Prostate gland (tissue), 2 donors: Measurements from ENCODE around the gene KRTAP10-3. TPM values are rescaled to one million over a fixed set of nuclear protein-coding genes. Genes with fewer than 3 reads are reported as not detected.

ENCODE experiments used
- DNase-seq: peaks from one replicate; pipeline ENCODE4 v3.0.0-alpha.2; 2019; ENCODE audit warnings: low spot score
- H3K27ac ChIP-seq, 2 donors: fragments of 200-600 bp; sonication (generic); 2 replicates each; pipeline ENCODE4 v1.5.1; 2017 to 2019
- H3K27me3 ChIP-seq: fragments of 200-600 bp; sonication (generic); replicated peaks from 2 replicates; pipeline ENCODE4 v1.5.1; 2019; ENCODE audit not compliant: insufficient read depth
- H3K36me3 ChIP-seq, 2 donors: fragments of 200-600 bp; sonication (generic); 1 replicate in 1 of 2; 2 replicates in 1 of 2; pipeline versions ENCODE4 v1.5.1 to v1.8.1; 2017 to 2019
- H3K4me1 ChIP-seq: fragments of 200-600 bp; sonication (generic); replicated peaks from 2 replicates; pipeline ENCODE4 v1.5.1; 2019
- H3K4me3 ChIP-seq, 2 donors: fragments of 200-600 bp; sonication (generic); 2 replicates each; pipeline ENCODE4 v1.5.1; 2017 to 2019
- H3K9me3 ChIP-seq: fragments of 200-600 bp; sonication (generic); 2 replicates; pipeline ENCODE4 v1.5.1; 2017
- CTCF ChIP-seq, 4 experiments: fragments of 200-600 bp in 2 of 4; fragments of 450-650 bp in 2 of 4; sonication (generic) in 2 of 4; IDR thresholded peaks; 1 replicate in 3 of 4; 2 replicates in 1 of 4; pipeline ENCODE4 v1.5.1; 2016 to 2019; ENCODE audit warnings: antibody characterized with exemption in 4 of 4, mild to moderate bottlenecking in 2 of 4, moderate library complexity in 2 of 4
- POLR2A ChIP-seq: fragments of 450-650 bp; IDR thresholded peaks from one replicate; pipeline ENCODE4 v1.6.1; 2016; ENCODE audit warnings: antibody characterized with exemption, mild to moderate bottlenecking
- POLR2AphosphoS5 ChIP-seq: sonication (generic); formaldehyde crosslinking; IDR thresholded peaks from one replicate; pipeline ENCODE4 v1.6.1; 2017; ENCODE audit warnings: antibody characterized with exemption
- WGBS: methylation state at CpG from one replicate; pipeline ENCODE4 v1.1.5; 2018; 5-methylcytosine and 5-hydroxymethylcytosine counted together
- intact Hi-C: fragments of 100-400 bp; cut with DNase I; formaldehyde crosslinking; loops from one replicate; pipeline ENCODE4 v1.14.2; 2022
- total RNA-seq, 2 donors: library from RNA; depleted of rRNA; stranded (reverse); fragments of >200 nt; gene quantifications; one replicate each; pipeline ENCODE4 v1.1.0, GENCODE V29; 2016

KRTAP10-3 gene
- total RNA-seq, 2 donors from 2014 or later, result not detected

- intact Hi-C loops, result no loop called here
- Histone ChIP-seq H3K4me1 (no peaks in the 10 kb centered on the region), H3K4me3 (no peak overlapping the region), H3K27me3 (no peaks in the 10 kb centered on the region), H3K36me3 (no peaks in the 10 kb centered on the region), H3K27ac (no peak overlapping the region), H3K9me3 (no peaks in the 10 kb centered on the region)
- DNase-seq, result no peak
- TF ChIP-seq POLR2A, result no peak
- 91% methylated on average over 6 of the region's 7 CpGs for WGBS
Observed at GRCh38 chr21:44530221-44530902, 28.2 kb downstream of the KRTAP10-3 start.

GRCh38 chr21:44529503-44530125, 29.0 kb downstream of the KRTAP10-3 start:
- H3K36me3 ChIP-seq, result no peaks in the 10 kb centered on the region
- 78% methylated on average over 23 of the region's 23 CpGs for WGBS
- no peaks in the 10 kb centered on the region for H3K27me3 ChIP-seq
- no peak overlapping the region for H3K4me3 ChIP-seq
- intact Hi-C loops, result no loop called here
- no peak for DNase-seq
- no peak overlapping the region for H3K27ac ChIP-seq
- TF ChIP-seq POLR2AphosphoS5 (no peak), CTCF (IDR thresholded peaks at IDR 0.05) (no peak)
- H3K9me3 ChIP-seq, result no peaks in the 10 kb centered on the region
- H3K4me1 ChIP-seq, result no peaks in the 10 kb centered on the region

DNA sequence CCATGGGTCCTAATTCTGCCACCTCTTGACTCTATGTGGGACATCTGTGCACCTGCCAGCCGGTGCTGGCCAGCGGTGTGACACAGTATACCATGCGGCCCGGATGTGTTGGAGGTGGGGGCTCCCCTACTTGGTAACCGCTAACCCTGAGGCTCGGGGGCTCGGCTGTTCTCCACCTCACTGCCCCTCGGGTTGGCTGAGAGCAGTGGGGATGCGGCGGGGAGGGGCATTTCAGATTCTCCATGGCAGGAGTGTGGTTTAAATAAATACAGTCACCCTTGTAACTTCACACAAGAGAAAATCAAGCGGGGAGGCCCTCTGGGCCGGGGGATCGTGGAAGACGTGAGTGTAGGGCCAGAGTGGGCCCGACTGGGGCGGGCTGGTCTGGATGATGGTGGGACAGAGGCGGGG, 29.6 kb downstream of the KRTAP10-3 start:
- H3K36me3 ChIP-seq, result no peaks in the 10 kb centered on the region
- 93% methylated on average over 17 of the region's 17 CpGs for WGBS
- no peaks in the 10 kb centered on the region for H3K4me1 ChIP-seq
- no peak overlapping the region for H3K27ac ChIP-seq
- H3K9me3 ChIP-seq, result no peaks in the 10 kb centered on the region
- DNase-seq, result no peak
- TF ChIP-seq POLR2AphosphoS5, result no peak
- no peak for TF ChIP-seq POLR2A
- TF ChIP-seq CTCF (IDR thresholded peaks at IDR 0.05), result no peak
- H3K4me3 ChIP-seq, result no peak overlapping the region
- intact Hi-C loops, result no loop called here
- H3K27me3 ChIP-seq, result no peaks in the 10 kb centered on the region

GRCh38 chr21:44528634-44528995, 30.0 kb downstream of the KRTAP10-3 start:
- TF ChIP-seq POLR2AphosphoS5 (no peak), CTCF (IDR thresholded peaks at IDR 0.05) (no peak), POLR2A (no peak)
- intact Hi-C loops, result no loop called here
- Histone ChIP-seq H3K27me3 (no peaks in the 10 kb centered on the region), H3K9me3 (no peaks in the 10 kb centered on the region), H3K36me3 (no peaks in the 10 kb centered on the region), H3K4me1 (no peaks in the 10 kb centered on the region), H3K27ac (no peak overlapping the region), H3K4me3 (no peak overlapping the region)
- no peak for DNase-seq
- WGBS, result 97% methylated on average over 10 of the region's 10 CpGs

- Histone ChIP-seq H3K4me1 (no peaks in the 10 kb centered on the region), H3K9me3 (no peaks in the 10 kb centered on the region), H3K36me3 (no peaks in the 10 kb centered on the region), H3K27ac (no peak overlapping the region), H3K27me3 (no peaks in the 10 kb centered on the region), H3K4me3 (no peak overlapping the region)
- intact Hi-C loops, result no loop called here
- TF ChIP-seq CTCF (IDR thresholded peaks at IDR 0.05), result no peak
- no peak for TF ChIP-seq POLR2A
- no peak for TF ChIP-seq POLR2AphosphoS5
- DNase-seq, result no peak
- WGBS, result 83% methylated on average over 18 of the region's 18 CpGs
Observed at GRCh38 chr21:44527983-44528633, 30.5 kb downstream of the KRTAP10-3 start.
